ENCODE results near the gene MYO1H.

MYO1H gene

GRCh38 chr12:109449845-109450532, 102.3 kb downstream of the MYO1H start:
- no peak for DNase-seq (ENCODE audit: low spot score)

DNA sequence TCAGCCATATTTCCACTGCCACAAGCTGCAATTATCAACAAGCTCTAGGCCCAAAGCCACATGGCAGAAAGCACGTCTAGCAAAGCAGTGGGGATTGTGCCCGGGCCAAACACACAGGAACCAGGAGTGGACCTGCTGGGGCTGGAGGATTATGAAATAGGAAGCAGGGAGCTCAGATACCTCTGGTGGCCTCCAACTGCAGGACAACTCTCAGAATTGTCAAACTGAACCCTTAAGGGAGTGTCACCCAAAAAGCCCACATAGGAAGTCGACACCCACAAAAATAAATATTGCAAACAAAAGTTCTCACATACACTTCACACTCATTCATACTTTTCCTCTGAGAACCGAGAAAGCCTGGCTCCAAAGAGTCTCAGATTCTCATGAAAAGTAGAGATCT, 103.3 kb downstream of the MYO1H start:
- no peak for DNase-seq (ENCODE audit: low spot score)

DNA sequence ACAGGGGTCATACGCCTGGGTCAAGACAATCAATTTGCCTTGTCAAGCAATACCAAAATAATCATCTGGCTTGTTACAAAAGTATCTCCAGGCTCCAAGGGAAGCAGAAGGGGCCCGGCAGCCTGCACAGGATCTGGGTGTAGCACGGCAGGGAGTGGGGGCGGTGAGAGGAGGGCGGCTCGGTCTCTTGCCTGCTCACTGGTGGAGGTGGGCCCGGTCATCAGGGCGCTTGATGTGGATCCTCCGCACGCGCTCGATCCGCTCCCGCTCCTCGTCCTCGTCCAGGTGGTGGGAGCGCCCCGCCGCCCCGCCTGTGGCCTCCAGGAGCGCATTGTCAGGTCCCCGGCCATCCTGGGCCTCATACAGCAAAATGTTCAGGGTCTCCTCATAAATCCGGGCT, 103.7 kb downstream of the MYO1H start:
- no peak for DNase-seq (ENCODE audit: low spot score)

GRCh38 chr12:109452489-109452888, 104.8 kb downstream of the MYO1H start:
- DNase-seq (ENCODE audit: low spot score) = no peak

GRCh38 chr12:109455706-109456105, 108.0 kb downstream of the MYO1H start:
- no peak for DNase-seq (ENCODE audit: low spot score)

GRCh38 chr12:109458086-109458485, 110.4 kb downstream of the MYO1H start:
- peak; percentile 66 for DNase-seq (ENCODE audit: low spot score)

- DNase-seq (ENCODE audit: low spot score) = no peak
Measured at GRCh38 chr12:109458771-109459208, 111.1 kb downstream of the MYO1H start.

- DNase-seq (ENCODE audit: low spot score) = no peak
Measured at GRCh38 chr12:109459247-109459646, 111.5 kb downstream of the MYO1H start.

DNA sequence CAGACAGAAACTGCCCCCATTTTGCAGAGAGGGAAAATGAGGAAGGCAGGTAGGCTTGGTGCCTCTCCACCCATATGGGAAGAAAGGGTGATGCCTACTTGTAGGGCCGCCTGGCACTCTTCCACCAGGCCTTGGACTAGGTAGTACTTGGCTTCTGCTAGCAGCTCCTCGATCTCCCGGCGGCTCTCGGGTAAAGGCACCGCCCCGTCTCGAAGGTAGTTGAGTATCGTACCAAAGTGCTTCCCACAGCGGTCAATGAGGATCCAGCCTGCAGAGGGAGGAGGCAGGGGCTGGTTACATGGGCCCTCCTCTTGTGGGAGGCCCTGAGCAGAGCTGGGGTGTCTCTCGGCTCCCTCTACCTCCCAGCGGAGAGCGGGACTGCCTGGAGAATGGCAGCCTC, 112.8 kb downstream of the MYO1H start:
- no peak for DNase-seq (ENCODE audit: low spot score)

DNA sequence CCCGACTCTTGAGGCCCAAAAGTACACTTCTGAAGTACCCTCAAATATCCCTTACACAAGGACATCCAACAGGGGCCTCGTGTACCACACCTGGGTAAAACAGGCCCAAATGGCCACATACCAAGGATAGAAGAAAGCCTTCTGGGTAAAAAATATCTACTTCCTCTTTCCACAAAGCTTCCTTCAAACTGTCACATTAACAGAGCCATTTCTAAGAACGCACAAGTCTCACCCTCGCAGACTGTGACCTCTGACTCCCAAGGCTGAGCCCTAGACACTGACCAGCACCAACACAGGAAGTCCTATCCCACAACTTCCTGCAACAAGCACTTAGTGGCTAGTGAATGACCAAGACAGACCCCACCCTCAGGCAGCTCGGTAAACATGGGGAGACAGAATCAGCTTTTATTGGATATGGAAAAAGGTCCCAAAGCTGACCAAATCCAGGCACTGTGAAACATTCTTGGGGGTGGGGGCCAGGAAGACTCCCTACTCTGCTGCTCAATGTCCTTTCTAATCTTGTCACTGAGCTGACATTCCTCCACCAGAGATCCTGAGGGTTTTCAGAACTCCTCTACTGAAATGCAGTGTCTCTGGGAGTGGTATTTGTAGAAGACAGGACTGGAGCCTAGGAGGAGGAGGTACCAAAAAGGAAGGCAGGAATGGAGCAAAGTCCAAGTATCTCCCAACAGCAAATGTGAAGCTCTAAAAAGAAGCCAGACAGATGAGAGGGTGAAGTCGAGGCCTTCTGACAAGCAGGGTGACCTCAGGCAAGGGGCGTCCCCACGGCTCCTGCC, 113.5 kb downstream of the MYO1H start:
- DNase-seq (ENCODE audit: low spot score) = peak; percentile 55

DNA sequence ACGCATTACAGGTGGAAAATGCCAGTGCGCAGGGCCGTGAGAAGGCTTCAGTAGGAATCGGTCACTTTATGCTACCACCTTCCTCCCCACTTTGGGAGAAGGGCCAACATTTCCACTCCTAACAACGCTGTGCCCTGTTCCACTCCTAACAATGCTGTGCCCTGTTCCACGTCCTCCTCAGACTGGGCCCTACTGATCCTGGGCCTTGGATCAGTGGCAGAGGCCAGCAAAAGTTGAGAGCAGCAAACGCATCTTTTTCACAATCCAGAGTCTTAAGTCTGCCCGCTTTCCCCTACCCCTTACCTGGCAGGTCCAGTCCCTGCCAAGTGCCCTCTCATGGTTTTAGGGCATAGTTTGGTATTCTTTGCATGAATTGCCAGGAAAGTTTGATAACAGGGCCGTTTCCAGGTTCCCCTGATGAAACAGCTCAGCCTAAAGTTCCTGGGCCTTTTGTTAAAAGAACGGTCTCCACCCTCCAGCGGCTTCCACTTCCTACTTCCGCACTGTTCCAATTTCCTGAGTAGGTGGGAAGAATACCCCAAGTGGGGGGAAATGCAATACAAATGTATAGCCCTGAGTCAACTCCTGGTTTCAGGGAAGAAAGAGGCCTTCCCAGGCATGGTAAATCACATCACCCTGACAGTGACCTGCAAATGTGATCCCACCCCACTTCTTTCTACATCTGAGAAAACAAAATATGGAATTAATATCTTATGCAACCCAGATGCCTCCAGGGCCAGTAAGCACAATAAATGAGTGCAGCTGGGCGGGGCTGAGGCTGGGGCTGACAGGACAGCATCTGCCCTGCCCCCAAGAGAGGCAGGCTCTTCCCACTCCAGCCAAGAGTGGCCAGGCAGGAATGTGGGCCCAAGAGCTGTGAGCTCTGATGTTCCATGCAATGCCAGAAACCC, 114.4 kb downstream of the MYO1H start:
- peak; percentile 95 for DNase-seq (ENCODE audit: low spot score)

- peak; percentile 88 for DNase-seq (ENCODE audit: low spot score)
Measured at GRCh38 chr12:109462868-109463692, 115.4 kb downstream of the MYO1H start.

DNA sequence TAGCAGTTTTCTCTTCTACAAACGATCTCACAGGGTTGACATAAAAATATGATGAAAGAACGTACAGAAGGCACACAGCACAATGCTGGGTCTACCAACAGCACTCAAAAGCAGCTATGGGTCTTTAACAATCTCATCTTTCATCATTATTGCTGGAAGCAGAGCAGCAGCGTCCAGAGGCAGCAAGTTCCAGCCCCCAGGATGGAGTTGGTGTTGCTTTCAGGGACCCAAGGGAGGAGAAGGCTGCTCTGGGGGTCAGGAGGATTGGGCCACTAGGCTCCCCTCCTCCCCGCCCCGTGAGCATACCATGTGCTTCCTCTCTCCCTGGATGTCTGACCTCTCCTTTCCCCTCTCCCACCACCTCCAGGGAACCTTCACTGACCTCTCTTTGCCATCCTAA, 116.1 kb downstream of the MYO1H start:
- peak; percentile 31 for DNase-seq (ENCODE audit: low spot score)

- DNase-seq (ENCODE audit: low spot score) = no peak
Measured at GRCh38 chr12:109464642-109465351, 117.1 kb downstream of the MYO1H start.

DNA sequence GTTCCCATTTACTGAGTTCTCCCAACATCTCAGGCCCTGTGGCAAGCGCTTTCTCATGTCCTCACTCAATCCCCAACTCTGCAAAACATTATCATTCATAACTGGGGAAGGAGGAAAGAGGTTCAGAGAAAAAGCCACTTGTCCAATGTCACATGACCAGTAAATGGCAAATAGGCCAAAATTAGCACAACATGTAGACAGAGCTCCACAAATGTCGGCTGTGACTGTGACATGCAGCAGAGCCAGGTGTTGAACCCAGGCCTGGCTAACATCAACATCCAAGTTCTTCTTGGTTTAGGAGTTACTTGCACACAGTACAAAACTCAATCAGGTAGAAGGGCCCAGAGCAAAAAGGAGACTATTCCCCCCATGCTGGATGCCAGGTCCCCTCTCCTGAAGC, 118.6 kb downstream of the MYO1H start:
- DNase-seq (ENCODE audit: low spot score) = no peak

DNA sequence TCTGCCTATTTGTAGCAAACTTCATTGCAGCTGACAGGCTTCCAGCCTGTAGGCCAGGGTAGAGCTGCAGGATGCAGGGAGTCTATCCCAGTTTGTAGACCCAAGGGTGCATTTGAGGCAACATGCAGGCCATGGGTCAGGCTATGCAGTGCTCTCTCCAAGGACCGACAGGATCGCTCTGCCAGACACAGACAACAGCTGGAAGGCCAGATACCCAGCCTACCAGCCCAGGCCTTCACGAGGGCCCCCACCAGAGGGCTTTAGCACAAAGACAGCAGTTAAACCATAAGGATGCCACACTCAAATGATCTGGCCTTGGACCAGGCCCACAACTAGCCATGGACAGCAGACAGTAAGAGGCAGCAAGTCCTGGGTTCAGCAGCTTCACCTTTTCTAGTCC, 119.1 kb downstream of the MYO1H start:
- DNase-seq (ENCODE audit: low spot score) = no peak

GRCh38 chr12:109467978-109468676, 120.4 kb downstream of the MYO1H start:
- DNase-seq (ENCODE audit: low spot score) = peak; percentile 57

GRCh38 chr12:109469517-109469916, 121.8 kb downstream of the MYO1H start:
- DNase-seq (ENCODE audit: low spot score) = peak; percentile 68

- no peak for DNase-seq (ENCODE audit: low spot score)
Measured at GRCh38 chr12:109473006-109473405, 125.3 kb downstream of the MYO1H start.
